ENCODE results near the gene BIRC7.
A peak's percentile ranks its signal among the peaks of the same experiment; 100 is the strongest.

BIRC7 gene

GRCh38 chr20:63261795-63262528, 26.3 kb downstream of the BIRC7 start:
- DNase-seq (ENCODE audit: extremely low read depth in 1 of 2, low read depth in 1 of 2), result no peak

GRCh38 chr20:63262836-63263235, 27.1 kb downstream of the BIRC7 start:
- no peak for DNase-seq (ENCODE audit: extremely low read depth in 1 of 2, low read depth in 1 of 2)

DNA sequence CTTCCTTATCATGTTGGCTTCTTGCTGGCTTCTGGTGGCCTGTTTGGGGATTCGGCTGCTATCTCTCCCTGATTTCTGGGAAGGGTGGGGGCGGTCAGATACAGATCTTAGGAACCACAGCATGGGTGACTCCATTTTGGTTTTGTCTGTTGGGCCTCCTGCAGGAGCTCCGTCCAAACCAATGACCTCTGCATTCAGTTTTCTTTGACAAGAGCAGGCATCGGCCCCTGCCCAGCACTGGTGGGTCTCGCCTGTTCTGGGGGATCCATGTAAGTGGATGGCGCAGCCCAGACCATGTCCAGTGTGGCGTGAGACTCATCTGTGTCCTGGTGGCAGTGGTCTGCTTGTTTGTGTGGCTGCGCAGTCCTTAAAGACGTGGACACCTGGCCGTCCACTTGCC, 28.3 kb downstream of the BIRC7 start:
- DNase-seq (ENCODE audit: extremely low read depth in 1 of 2, low read depth in 1 of 2), result no peak

GRCh38 chr20:63264519-63264918, 28.8 kb downstream of the BIRC7 start:
- DNase-seq (ENCODE audit: extremely low read depth in 1 of 2, low read depth in 1 of 2), result no peak

DNA sequence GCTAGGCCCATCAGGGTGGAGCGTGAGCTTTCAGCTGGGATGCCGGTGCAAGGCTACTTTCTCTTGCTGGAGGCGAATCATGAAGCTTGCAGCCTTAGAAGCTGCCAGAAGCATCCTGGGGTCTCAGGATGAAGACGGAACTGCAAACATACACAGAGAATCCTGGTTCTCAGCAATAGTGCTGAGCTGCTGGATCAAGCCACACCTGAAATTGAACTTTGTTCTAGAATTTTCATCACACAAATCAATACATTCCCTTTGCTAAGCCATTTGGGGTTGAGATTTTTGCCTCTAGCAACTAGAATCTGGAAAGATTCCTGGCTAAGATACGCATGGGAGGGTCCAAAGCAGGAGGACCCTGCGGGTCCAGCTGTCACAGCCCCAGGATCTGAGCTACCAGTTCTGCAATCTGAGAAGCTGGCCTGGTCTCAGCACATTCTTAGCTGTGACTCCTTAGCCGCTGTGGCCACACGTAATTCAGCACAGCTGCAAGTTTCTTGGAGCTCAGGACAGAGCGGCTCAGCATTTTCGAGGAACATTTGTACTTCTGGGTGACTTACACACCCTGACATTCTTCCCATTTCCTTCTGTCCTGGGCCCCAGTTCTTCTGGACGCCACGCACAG, 30.3 kb downstream of the BIRC7 start:
- no peak for DNase-seq (ENCODE audit: extremely low read depth in 1 of 2, low read depth in 1 of 2)

- no peak for DNase-seq (ENCODE audit: extremely low read depth in 1 of 2, low read depth in 1 of 2)
These were observed 32.0 kb downstream of the BIRC7 start for GRCh38 chr20:63267691-63268090.

DNA sequence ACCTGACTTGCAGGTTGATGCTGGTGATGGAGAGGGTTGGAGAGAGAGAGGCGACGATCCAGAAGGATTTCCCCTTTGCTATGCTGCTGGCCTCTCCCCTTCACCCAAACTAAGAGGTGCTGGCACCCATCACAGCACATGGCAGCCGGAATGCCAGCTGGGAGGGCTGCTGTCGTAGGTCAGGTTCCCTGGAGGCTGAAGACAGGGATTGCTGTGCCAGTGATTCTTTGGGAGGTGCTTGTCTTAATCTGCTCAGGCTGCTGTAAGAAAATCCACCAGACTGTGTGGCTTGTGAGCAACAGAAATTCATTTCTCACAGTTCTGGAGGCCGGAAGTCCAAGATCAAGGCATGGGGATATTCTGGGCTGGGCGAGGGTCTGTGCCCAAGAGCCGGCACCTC, 32.6 kb downstream of the BIRC7 start:
- DNase-seq (ENCODE audit: extremely low read depth in 1 of 2, low read depth in 1 of 2), result no peak

DNA sequence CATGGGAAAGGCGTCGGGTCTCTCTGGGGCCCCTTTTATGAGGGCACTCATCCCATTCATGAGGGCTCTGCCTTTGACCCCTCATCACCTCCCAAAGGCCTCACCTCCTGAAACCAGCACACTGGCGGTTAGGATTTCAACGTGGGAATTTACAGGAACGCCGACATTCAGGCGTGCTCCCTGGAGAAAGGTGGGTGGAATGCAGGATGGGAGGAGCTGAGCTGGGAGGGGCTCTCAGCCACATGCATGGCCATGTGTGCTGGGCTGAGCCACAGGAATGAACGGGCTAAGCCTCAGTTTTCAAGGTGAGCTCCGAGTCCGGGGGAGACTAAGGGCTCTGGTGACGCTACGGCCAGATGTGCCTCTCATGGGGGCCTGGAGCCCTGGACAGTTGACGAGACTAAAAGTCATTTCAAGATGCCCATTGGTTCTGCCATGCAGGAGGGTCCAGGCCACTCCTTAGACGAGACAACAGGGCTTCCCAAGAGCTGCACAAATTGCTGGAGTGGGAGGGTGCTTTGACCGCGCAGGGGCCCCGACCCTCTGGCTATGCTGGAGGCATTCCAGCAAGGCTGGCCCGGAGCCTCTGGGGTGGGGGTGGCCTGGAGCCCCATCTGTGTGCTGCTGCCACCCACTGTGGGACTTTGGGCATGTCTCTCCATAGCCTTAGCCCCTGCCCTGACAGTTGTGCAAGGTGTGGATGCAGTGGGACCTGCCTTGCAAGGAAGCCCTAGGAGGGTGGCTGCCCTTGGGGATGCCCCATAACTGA, 33.1 kb downstream of the BIRC7 start:
- no peak for DNase-seq (ENCODE audit: extremely low read depth in 1 of 2, low read depth in 1 of 2)

- no peak for DNase-seq (ENCODE audit: extremely low read depth in 1 of 2, low read depth in 1 of 2)
These were observed 34.0 kb downstream of the BIRC7 start for GRCh38 chr20:63269724-63270123.

DNA sequence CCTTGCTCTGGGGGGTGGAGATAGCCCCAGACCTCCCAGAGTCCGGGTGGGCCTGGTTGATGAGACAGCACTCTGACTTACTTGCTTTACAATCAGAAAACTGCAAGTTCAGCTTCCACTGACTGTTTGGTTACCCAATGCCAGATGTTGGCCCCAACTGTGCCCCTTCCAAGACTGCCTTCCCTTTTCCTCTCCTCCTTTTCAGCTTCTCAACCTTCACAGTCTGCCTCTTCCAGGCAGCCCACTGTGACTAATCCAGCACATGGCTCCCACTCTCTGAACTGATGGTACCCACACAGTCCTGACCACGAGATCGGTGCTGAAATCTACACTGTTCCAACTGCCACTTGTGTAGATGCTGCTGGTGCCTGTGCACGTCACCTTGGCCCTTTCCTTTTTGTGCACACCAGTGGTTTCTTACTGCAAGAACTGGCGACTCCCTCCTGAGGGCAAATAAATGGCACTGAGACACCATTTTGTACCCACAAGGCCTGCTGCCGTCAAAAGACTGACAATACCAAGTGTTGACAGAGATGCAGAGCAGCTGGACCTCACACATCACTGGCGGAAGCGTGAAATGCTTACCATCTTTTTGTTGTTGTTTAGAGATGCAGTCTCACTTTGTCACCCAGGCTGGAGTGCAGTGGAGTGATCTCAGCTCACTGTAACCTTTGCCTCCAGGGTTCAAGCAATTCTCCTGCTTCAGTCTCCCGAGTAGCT, 35.1 kb downstream of the BIRC7 start:
- DNase-seq (ENCODE audit: extremely low read depth in 1 of 2, low read depth in 1 of 2), result no peak

DNA sequence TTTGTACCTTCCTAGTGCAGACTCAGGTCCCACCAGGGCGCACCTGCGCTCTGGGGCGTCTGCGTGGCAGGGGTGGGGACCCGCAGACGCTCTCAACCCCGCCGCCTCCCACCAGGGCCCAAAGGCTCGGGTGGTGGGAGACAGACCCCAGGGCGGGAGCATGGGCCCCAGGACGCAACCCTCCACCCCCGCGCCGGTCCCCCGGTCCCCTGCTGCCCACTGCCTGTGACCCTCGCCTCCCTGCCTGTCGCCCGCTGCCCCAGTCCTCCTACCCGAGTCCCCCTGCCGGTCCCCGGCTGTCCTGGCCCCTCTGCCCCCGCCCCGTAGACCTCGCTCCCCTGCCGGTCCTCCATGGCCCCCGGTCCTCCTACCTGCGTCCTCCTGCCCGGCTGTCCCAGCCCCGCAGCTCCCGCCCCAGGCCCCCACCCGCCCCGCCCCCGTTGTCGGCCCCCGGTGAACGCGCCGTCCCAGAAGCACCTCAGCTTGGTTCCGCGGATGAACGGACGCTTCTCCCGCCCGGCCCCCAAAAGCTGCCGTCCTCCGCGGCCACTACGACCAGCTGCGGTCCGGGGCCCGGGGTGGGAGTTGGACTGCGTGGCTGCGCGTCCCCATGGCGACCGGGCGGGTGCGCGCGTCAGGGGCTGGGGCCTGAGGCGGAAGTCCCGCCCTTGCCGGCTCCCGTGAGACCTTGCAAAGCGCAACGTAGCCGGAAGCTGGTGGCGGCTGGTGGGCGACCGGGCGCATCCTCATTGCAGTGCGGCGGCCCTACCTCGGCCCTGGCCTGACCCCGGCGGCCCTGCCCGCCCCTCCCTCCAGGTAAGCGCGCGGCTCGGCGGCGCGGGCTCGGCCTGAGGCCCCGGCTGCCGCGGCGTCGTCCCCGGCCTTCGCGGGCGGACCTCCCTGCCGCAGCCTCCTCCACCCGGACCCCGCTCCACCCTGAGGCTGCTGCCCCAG, 36.7 kb downstream of the BIRC7 start, which contains the start of gene ARFGAP1:
Gene ARFGAP1, plus strand, starts transcription at position 709 of the 954 bp plus-strand sequence. CDS start 2,768 bp downstream, outside the sequence.
- DNase-seq (ENCODE audit: extremely low read depth in 1 of 2, low read depth in 1 of 2), result peak; percentile 80 to 86

- no peak for DNase-seq (ENCODE audit: extremely low read depth in 1 of 2, low read depth in 1 of 2)
These were observed 37.4 kb downstream of the BIRC7 start for GRCh38 chr20:63273059-63273579.

DNA sequence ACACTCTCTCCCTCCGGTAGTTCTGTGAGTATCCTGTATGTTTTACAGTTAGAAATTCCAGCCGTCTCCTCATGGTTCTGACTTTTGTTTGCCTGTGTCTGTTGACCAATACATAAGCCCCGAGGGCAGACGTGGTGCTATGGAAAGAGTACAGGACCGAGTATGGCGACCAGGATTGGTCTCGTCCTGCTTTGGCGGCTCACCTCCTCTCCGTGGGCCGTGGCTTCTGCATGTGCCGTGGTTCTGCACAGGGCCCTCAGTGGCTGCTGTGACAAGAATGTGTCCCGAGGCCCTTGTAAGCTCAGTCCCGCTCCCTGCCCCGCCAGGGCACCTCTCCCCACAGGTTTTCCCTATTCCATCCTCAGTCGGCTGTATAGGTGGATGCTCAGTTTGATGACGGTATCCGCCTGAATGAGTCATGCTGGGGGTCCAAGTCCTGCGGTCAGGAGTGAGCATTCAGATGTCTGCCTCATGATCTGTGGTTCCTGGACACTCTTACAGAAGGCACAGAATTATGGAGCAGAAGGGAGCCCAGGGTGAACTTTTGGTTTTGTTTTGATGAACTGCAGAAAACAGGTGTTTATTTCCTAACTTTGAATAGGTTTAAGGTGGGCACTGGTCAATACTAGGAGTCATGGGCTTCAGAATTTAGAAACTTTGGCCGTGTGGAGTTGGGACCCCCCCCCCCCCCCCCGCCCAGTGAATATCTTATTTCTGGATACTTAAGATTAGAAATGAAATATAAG, 38.1 kb downstream of the BIRC7 start:
- no peak for DNase-seq (ENCODE audit: extremely low read depth in 1 of 2, low read depth in 1 of 2)

- no peak for DNase-seq (ENCODE audit: extremely low read depth in 1 of 2, low read depth in 1 of 2)
These were observed 38.9 kb downstream of the BIRC7 start for GRCh38 chr20:63274381-63275228.

DNA sequence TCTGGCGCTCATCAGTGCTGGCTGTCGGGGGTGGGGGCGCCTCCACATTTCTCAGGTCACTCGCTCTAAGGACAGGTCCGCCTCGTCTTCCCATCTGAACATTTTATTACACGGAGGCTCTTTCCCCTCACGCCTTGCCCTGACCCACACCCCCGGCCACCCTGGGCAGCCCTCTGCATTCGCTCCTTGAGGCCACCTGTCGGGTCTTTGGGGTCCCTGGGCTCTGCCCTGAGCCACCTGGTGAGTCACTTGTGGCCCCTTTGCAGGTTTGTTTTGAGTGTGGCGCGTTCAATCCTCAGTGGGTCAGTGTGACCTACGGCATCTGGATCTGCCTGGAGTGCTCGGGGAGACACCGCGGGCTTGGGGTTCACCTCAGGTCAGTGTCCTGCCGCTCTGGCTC, 40.1 kb downstream of the BIRC7 start:
- DNase-seq (ENCODE audit: extremely low read depth in 1 of 2, low read depth in 1 of 2), result no peak

DNA sequence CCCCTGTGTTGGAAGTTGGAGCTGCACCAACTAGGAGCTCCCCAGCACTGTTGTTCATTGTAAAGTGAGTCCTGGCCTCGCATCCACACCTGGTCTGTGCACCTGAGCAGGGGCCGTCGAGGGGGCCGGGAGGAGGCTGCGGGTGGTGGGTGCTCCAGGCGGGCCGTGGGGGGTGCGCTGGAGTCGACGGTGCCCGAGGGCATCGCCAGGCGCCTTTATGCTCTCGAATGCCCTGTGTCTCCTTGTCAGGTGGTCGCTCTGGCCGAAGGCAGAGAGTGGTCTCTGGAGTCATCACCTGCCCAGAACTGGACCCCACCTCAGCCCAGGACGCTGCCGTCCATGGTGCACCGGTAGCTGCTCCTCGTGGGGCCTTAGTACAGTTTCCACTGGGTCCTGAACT, 41.3 kb downstream of the BIRC7 start:
- DNase-seq (ENCODE audit: extremely low read depth in 1 of 2, low read depth in 1 of 2), result no peak

- DNase-seq (ENCODE audit: extremely low read depth in 1 of 2, low read depth in 1 of 2), result no peak
These were observed 42.0 kb downstream of the BIRC7 start for GRCh38 chr20:63277466-63278272.

All from stimulated activated CD8-positive, alpha-beta memory T cell treated with anti-CD3 and anti-CD28 coated beads, Interleukin-7, amount 100 ng/mL, for 48 hours (primary cell).